NCI-H146 (cell line): ENCODE measurements around the gene IRX1.

Experiments used
- DNase-seq: peaks from one replicate; lab custom pipeline; 2025; lab: John Stamatoyannopoulos, UW

Gene IRX1

GRCh38 chr5:3650868-3651267 is 55.2 kb downstream of the IRX1 start:
- DNase-seq = no peak
